ENCODE results near the gene SKP1.

- TF ChIP-seq CTCF (IDR thresholded peaks at IDR 0.05) (no peak), POLR2AphosphoS5 (IDR thresholded peaks at IDR 0.05; ENCODE audit: low read depth, low read length) (no peak), ZBTB33 (IDR thresholded peaks at IDR 0.05; ENCODE audit: borderline replicate concordance, low read depth) (no peak), TAF1 (IDR thresholded peaks at IDR 0.05; ENCODE audit: borderline replicate concordance, low read depth, low read length) (no peak), FOXM1 (IDR thresholded peaks at IDR 0.05; ENCODE audit: low read depth) (no peak)
Observed at GRCh38 chr5:134142052-134142451, 34.7 kb downstream of the SKP1 start.
